Thymus (tissue), 11 donors: ENCODE data around the gene ENGASE. TPM values are rescaled to one million over a fixed set of nuclear protein-coding genes. Genes with fewer than 3 reads are reported as not detected.

Source experiments
- DNase-seq, 9 donors: peaks; one replicate each; pipeline ENCODE4 v3.0.0-alpha.2; 2013; ENCODE audit warnings: low spot score in 9 of 9, low read depth in 6 of 9, missing footprints in 1 of 9
- H3K27ac ChIP-seq, 2 donors: one replicate each; pipeline ENCODE4 v1.5.1; 2013; ENCODE audit warnings: control low read depth in 1 of 2, low read depth in 1 of 2, low read length in 1 of 2, mild to moderate bottlenecking in 1 of 2, moderate library complexity in 1 of 2
- H3K27me3 ChIP-seq, 2 donors: one replicate each; pipeline ENCODE4 v1.5.1; 2013; ENCODE audit warnings: low read length in 1 of 2; ENCODE audit not compliant: control insufficient read depth in 2 of 2, insufficient read depth in 1 of 2
- H3K36me3 ChIP-seq, 2 donors: one replicate each; pipeline ENCODE4 v1.5.1; 2013; ENCODE audit warnings: low read length in 1 of 2, mild to moderate bottlenecking in 1 of 2, moderate library complexity in 1 of 2; ENCODE audit not compliant: control insufficient read depth in 2 of 2, insufficient read depth in 2 of 2
- H3K4me1 ChIP-seq, 2 donors: one replicate each; pipeline ENCODE4 v1.5.1; 2013; ENCODE audit warnings: low read length in 2 of 2; ENCODE audit not compliant: control insufficient read depth in 2 of 2, insufficient read depth in 2 of 2
- H3K4me3 ChIP-seq, 2 donors: one replicate each; pipeline ENCODE4 v1.5.1; 2013; ENCODE audit warnings: low read length in 2 of 2, control low read depth in 1 of 2, mild to moderate bottlenecking in 1 of 2
- H3K9me3 ChIP-seq, 2 donors: one replicate each; pipeline ENCODE4 v1.5.1; 2013; ENCODE audit warnings: low read length in 1 of 2, mild to moderate bottlenecking in 1 of 2; ENCODE audit not compliant: control insufficient read depth in 2 of 2, insufficient read depth in 1 of 2
- WGBS: extraction: QIAGEN DNeasy Blood & Tissue Kit; methylation state at CpG from one replicate; pipeline ENCODE4 v1.1.7; 2013; 5-methylcytosine and 5-hydroxymethylcytosine counted together
- polyA plus RNA-seq: library from polyadenylated mRNA; stranded (reverse); fragments of 200-250 nt; gene quantifications from one replicate; pipeline ENCODE4 v1.2.3, GENCODE V29; 2013
- total RNA-seq: library from RNA; stranded (reverse); fragments of 120-200 nt; gene quantifications from one replicate; pipeline ENCODE4 v1.2.4, GENCODE V29; 2013
- donor health status: healthy.

Gene ENGASE
- total and polyA plus RNA-seq, 2 donors, result 11.2 to 71.1 TPM

DNA sequence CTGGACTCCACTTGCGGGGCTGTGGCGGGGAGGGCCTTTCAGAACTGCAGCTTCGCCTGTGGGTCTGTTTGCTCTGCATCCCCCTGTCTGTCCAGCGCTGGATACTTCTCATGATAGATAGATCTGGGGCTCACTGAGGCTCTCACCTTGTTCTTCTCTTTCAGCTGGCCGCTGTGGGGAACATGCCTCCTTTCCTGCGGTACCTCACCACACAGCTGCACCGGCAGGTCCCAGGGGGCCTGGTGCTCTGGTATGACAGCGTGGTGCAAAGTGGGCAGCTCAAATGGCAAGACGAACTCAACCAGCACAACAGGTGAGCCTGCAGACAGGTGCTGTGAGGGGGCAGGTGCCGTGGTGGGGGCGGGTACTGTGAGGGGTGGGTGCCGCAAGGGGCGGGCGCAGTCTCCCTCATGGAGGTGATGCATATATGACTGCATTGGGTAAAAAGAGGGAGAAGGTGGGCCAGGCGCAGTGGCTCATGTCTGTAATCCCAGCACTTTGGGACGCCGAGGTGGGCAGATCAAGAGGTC, 6.2 kb downstream of the ENGASE start:
- Histone ChIP-seq H3K4me1 (peaks cover under 1 to 4% of the 10 kb centered on the region in 2 donors), H3K27ac (no peak overlapping the region), H3K9me3 (no peaks in the 10 kb centered on the region), H3K27me3 (peaks cover 0 to 3% of the 10 kb centered on the region in 2 donors), H3K4me3 (no peak overlapping the region), H3K36me3 (peaks cover 11 to 76% of the 10 kb centered on the region in 2 donors)
- no peak for DNase-seq
- 99% methylated on average over 17 of the region's 17 CpGs for WGBS

DNA sequence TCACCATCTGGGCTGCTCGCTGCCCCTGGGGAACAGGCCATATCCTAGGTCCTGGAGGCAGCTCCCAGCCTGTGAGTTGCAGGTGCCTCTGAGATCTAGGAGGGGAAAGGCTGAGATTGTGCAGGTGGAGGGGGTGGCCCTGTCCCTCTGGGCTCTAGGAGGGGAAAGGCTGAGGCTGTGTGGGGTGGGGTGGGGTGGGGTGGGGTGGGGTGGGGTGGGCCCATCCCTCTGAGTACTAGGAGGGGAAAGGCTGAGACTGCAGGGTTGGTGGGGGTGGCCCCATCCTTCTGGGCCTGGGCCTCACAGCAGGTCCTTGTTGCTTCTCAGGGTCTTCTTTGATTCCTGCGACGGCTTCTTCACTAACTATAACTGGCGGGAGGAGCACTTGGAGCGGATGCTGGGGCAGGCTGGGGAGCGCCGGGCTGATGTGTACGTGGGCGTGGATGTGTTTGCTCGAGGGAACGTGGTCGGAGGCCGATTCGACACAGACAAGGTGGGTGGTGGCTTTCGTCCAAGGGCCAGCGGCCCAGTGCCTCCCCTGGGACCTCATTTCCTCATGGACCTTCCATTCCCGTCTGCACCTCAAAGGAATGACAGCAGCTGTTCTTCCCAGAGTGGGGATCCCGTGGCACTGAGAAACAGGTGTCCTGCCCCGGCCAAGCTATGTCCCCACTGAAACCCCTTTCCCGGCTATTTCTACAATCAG, 7.1 kb downstream of the ENGASE start:
- Histone ChIP-seq H3K4me3 (no peak overlapping the region), H3K36me3 (peaks cover 11 to 83% of the 10 kb centered on the region in 2 donors), H3K27me3 (no peaks in the 10 kb centered on the region), H3K27ac (no peak overlapping the region), H3K9me3 (no peaks in the 10 kb centered on the region), H3K4me1 (no peaks in the 10 kb centered on the region)
- DNase-seq, result no peak
- WGBS, result 96% methylated on average over 20 of the region's 20 CpGs

DNA sequence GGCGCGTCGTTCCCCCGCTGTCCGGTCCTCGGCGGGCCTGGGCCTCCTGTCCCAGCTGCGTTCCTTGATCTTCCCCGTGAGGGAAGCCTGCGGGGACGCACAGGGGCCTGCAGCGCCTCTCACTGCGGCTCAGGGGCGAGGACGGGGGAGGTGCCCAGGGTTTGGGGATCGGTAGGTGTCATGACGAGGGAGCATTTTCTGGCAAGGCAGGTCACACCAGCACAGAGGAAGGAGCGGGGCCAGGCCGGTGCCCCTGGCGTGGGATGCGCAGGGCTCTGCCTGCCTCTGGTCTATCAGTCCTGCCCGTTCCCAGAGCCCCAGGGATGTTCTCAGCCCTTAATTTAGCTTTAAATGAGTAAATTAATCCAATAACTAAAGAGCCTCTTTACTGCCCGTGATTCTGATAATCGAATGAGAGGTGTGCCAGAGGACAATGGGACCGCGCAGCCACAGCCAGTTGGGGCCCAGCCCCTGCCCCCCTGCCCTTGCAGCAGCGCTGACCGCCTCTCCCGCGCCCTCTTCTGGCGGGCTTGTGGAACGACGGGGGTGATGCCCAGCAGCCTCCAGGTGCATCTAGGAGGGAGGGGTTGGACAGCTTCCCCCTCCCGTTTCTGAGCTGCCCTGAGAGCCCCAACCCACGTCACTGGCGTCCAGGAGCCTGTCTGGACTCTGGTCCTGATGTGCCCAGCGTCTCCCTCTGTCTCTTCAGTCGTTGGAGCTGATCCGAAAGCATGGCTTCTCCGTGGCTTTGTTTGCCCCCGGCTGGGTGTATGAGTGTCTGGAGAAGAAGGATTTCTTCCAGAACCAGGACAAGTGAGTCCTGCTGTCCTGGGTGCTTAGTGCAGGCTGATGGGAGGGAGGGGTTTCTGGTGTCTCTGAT, 7.9 kb downstream of the ENGASE start:
- no peaks in the 10 kb centered on the region for H3K9me3 ChIP-seq
- H3K4me1 ChIP-seq, result no peaks in the 10 kb centered on the region
- DNase-seq, result peak in 2 of 9 donors; percentile 27 to 31
- H3K27ac ChIP-seq, result no peak overlapping the region
- no peaks in the 10 kb centered on the region for H3K27me3 ChIP-seq
- 81% methylated on average over 41 of the region's 41 CpGs for WGBS
- H3K4me3 ChIP-seq, result no peak overlapping the region
- H3K36me3 ChIP-seq, result peaks cover 11 to 90% of the 10 kb centered on the region in 2 donors

DNA sequence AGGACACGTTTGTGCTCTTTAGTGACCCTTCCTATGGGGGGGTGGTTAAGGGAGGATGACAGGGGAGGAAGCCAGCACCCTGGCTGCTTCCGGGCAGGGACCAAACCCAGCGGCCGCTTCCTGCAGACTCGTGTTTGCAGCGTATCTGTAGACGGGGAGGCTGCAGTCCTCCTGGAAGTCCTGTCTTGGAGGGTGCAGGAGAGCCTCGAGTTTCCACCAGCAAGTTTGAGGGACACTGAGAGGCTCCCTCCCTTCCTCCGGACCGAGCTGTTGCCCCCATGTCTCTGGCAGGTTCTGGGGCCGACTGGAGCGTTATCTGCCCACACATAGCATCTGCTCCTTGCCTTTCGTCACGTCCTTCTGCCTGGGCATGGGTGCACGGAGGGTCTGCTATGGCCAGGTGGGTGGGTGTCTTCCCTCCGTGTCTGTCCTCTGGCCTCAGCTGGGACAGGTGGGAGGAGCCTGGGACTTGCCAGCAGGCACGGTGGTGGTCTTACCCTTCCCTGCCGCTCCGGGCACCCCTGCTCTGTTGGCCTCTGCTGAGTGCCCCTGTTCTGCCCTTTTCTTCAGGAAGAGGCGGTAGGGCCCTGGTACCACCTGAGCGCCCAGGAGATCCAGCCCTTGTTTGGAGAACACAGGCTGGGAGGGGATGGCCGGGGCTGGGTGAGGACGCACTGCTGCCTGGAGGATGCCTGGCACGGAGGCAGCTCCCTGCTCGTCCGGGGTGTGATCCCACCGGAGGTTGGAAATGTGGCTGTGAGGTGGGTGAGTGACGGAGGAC, 8.8 kb downstream of the ENGASE start:
- no peak overlapping the region for H3K27ac ChIP-seq
- 94% methylated on average over 28 of the region's 28 CpGs for WGBS
- peaks cover 11 to 84% of the 10 kb centered on the region in 2 donors for H3K36me3 ChIP-seq
- H3K27me3 ChIP-seq, result no peaks in the 10 kb centered on the region
- H3K4me1 ChIP-seq, result no peaks in the 10 kb centered on the region
- H3K9me3 ChIP-seq, result no peaks in the 10 kb centered on the region
- H3K4me3 ChIP-seq, result no peak overlapping the region
- DNase-seq, result no peak

DNA sequence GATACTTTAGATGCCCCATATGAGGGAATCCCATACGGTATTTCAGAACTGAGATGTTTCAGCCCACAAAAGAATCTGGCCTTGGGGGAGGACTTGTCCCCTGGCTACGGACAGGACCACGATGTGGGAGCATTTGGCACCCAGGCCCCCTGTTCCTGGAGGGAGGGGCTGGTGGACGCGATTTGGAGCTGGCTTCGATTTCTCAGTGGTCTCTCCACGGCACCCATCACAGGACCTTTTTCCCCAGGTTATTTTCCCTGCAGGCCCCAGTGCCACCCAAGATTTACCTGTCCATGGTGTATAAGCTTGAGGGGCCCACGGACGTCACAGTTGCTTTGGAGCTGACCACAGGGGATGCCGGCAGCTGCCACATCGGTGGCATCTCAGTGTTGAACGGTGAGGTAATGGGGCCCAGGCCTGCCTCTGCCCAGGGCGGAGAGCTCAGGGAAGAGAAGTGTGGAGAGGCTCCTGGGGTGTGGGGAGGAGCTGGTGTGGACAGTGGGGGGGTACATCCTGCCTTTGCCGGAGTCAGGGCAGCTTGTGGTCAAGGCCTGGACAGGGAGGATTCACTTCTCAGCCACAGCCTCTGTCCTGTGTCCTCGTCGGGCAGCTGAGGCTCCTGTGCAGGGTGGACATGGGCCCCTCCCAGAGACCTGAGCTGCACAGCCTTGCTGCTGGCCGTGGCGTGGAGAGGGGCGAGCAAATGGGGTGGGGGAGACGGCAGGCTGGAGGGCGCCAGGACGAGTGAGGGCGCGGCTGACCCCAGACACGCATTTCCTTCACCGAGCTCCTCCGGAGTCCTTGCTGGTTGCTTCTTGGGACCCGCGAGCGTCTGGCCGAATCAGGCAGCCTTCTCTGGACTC, 9.9 kb downstream of the ENGASE start:
- peaks cover 11 to 79% of the 10 kb centered on the region in 2 donors for H3K36me3 ChIP-seq
- no peak overlapping the region for H3K4me3 ChIP-seq
- H3K4me1 ChIP-seq, result no peaks in the 10 kb centered on the region
- H3K27ac ChIP-seq, result no peak overlapping the region
- H3K27me3 ChIP-seq, result no peaks in the 10 kb centered on the region
- no peaks in the 10 kb centered on the region for H3K9me3 ChIP-seq
- DNase-seq, result no peak
- WGBS, result 97% methylated on average over 31 of the region's 31 CpGs

DNA sequence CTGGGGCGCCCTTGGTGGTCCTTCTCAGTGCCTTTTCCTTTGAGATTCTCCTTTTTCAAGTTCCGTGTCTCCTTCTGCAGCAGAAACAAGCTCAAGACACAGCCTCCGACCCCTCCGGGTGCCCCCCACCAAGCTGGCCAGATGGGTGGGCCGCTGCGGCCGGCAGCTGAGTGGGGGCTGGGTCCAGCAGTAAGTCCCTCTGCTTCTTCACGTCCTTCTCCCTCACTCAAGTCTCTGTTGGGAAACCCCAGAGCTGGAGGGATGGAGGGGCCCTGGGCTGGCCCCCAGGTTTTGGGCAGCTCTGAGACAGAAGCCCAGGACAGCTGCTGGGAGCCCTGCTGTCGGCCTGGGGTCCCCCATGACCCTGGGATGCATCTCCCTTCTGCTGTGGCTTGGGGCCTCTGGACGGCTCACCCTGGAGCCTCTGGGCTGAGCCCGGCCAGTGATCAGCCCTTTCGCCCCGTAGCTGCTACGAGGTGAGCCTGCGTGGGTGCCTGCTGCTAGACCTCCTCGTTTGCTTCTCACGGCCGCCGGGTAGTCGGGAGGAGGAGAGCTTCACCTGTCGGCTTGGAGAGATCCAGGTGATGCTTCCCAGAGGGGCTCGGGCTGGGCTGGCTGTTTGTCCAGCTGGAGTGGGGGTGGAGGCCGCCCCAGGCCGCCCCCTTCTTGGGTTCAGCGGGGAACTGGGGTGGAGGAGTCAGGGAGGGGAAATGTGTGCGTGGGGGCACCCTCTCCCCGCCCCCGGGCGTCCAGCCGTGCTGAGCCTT, 10.7 kb downstream of the ENGASE start:
- 95% methylated on average over 30 of the region's 30 CpGs for WGBS

DNA sequence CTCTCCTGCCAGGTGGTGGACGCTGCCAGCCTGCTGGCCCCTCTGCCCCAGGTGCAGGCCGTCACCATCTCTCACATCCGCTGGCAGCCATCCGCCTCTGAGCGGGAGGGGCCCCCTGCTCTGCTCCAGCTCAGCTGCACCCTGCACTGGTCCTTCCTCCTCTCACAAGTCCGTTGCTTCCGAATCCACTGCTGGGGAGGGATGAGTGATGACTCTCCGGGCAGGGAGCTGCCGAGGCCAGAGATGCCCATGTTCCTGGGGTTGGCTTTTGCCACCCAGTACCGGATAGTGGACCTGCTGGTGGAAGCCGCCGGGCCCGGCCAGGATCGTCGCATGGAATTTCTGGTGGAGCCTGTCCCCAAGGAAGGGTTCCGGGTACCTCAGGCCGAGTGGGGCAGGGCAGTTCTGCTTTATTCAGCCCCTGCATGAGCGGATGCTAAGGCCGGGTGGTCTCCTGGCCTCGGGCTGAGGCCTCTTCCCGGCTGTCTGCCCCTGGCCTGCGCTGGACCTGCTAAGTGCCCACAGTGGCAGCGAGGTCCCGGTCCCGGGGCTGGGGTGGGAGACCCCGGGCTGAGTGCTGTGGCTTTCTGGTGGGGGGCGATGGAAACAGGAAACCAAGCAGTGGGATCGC, 11.4 kb downstream of the ENGASE start:
- DNase-seq, result no peak
- WGBS, result 97% methylated on average over 28 of the region's 28 CpGs
- no peaks in the 10 kb centered on the region for H3K27me3 ChIP-seq
- no peak overlapping the region for H3K27ac ChIP-seq
- peaks cover 8 to 65% of the 10 kb centered on the region in 2 donors for H3K36me3 ChIP-seq
- no peaks in the 10 kb centered on the region for H3K9me3 ChIP-seq
- H3K4me3 ChIP-seq, result no peak overlapping the region
- H3K4me1 ChIP-seq, result no peaks in the 10 kb centered on the region

More for the DNA sequence above, 10.7 kb downstream of the ENGASE start:
- DNase-seq, result no peak
- Histone ChIP-seq H3K27me3 (no peaks in the 10 kb centered on the region), H3K36me3 (peaks cover 8 to 71% of the 10 kb centered on the region in 2 donors), H3K4me3 (no peak overlapping the region), H3K27ac (no peak overlapping the region), H3K4me1 (no peaks in the 10 kb centered on the region), H3K9me3 (no peaks in the 10 kb centered on the region)
